H1 (cell line): ENCODE data around the gene MMP15. TPM values are rescaled to one million over a fixed set of nuclear protein-coding genes. Genes with fewer than 3 reads are reported as not detected.

Experiments
- CHD7 ChIP-seq: fragments of 300-600 bp; sonication (generic); IDR thresholded peaks from 2 replicates; pipeline ENCODE4 v1.7.1; 2012; ENCODE audit warnings: low read length, moderate library complexity, mild to moderate bottlenecking, inconsistent platforms; ENCODE audit not compliant: insufficient replicate concordance
- polyA plus RNA-seq, 7 experiments: library from polyadenylated mRNA; depleted of rRNA in 3 of 7; stranded (reverse) in 5 of 7; unstranded in 2 of 7; fragments of >200 nt in 5 of 7; fragments of 200-250 nt in 2 of 7; gene quantifications; 1 replicate in 5 of 7; 2 replicates in 1 of 7; 4 replicates in 1 of 7; pipeline versions ENCODE4 v1.2.1 to v1.2.3, GENCODE V29; 2011 to 2013; ENCODE audit warnings: missing spikeins in 2 of 7, mixed read lengths in 2 of 7
- total RNA-seq: library from RNA; stranded (reverse); fragmentation: NEBNext Ultra II Directional; extraction: Animal tissue kit (Norgen Biotek cat#: 25700); gene quantifications from 2 replicates; pipeline ENCODE4 v1.2.1, GENCODE V29; 2021

The MMP15 gene
- total and polyA plus RNA-seq, 2 of the 8 experiments (the other 6 are each of a cell fraction or from before 2014, with no cell fraction given) = 38.5 to 42.2 TPM

GRCh38 chr16:58056580-58056979, 31.0 kb downstream of the MMP15 start (continued):
- no peak for TF ChIP-seq CHD7
- TF ChIP-seq, all 59 proteins: peak for 0
